Measurements from ENCODE around the gene CFAP46.

The CFAP46 gene

GRCh38 chr10:132946806-132947546 is 4.6 kb upstream of the CFAP46 start:
- intact Hi-C loops (cut with DNase I): loop anchor here (10.0 kb wide), 1 partner anchor 138 kb away; the partner anchor contains the start of gene ADGRA1

DNA sequence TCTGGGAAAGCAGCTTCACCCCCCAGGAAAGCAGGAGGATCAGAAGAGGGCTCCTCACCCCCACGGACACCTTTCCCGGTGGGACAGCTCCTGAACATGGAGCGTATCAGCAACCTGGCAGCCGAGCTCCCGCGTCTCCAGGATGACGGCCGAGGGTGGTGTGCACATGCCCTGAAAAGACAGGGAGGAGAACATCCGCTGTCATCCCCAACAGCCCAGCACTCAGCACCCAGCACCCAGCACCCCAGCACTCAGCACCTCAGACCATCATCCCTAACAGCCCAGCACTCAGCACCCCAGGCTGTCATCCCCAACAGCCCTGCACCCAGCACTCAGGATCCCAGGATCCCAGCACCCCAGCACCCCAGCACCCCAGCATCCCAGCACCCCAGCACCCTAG is 3.9 kb upstream of the CFAP46 start:
- DNase-seq: peak in 3 of 10 donors; percentile 2 to 71 (median 53)
- intact Hi-C loops (cut with DNase I): loop anchor here (10.0 kb wide), 1 partner anchor 138 kb away; the partner anchor contains the start of gene ADGRA1

More at GRCh38 chr10:132946806-132947546, 4.6 kb upstream of the CFAP46 start:
- peak in 4 of 10 donors; percentile 27 to 83 (median 54) for DNase-seq

DNA sequence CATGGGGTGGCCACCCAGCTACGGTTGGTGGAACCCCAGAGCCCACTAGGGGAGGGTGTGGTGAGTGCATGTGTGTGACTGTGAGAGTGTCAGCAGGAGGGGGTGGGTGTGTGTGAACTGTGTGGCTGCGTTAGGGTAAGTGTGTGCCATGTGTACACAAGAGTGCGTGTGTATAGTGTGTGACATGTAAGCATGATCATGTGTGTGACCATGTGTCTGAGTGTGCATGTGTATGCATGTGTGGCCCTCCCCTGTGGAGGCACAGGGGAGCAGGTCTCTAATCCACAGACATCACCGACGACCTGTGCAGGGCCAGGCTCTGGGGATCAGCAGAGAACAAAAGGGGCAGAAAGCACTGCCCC is 3.5 kb upstream of the CFAP46 start:
- intact Hi-C loops (cut with DNase I): loop anchor here (10.0 kb wide), 1 partner anchor 139 kb away; the partner anchor contains the start of gene ADGRA1
- DNase-seq: peak in 2 of 10 donors; percentile 2 to 35

GRCh38 chr10:132945125-132945893 is 2.9 kb upstream of the CFAP46 start:
- intact Hi-C loops (cut with DNase I): loop anchor here (10.0 kb wide), 1 partner anchor 139 kb away; the partner anchor contains the start of gene ADGRA1
- DNase-seq: peak in 3 of 10 donors; percentile 7 to 76 (median 32)

DNA sequence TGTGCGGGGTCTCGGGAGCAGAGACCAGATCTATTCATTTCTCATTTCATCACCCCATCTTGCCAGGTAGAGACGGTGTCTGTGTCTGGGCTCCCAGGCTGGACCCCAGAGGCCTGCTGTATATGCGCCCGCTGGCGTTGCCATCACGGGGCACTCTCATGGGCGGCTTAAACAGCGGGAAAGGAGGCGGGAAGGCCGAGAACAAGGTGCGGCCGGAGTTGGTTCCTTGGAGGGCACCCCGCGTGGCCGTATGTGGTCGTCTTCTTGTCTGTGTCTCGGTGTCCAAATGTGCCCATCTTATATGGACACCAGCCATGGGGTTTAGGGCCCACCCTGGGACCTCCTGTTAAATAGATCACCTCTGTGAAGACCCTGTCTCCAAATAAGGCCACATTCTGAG is 2.1 kb upstream of the CFAP46 start:
- intact Hi-C loops (cut with DNase I): loop anchor here (10.0 kb wide), 1 partner anchor 140 kb away; the partner anchor contains the start of gene ADGRA1
- peak in 4 of 10 donors; percentile 4 to 76 (median 22) for DNase-seq

DNA sequence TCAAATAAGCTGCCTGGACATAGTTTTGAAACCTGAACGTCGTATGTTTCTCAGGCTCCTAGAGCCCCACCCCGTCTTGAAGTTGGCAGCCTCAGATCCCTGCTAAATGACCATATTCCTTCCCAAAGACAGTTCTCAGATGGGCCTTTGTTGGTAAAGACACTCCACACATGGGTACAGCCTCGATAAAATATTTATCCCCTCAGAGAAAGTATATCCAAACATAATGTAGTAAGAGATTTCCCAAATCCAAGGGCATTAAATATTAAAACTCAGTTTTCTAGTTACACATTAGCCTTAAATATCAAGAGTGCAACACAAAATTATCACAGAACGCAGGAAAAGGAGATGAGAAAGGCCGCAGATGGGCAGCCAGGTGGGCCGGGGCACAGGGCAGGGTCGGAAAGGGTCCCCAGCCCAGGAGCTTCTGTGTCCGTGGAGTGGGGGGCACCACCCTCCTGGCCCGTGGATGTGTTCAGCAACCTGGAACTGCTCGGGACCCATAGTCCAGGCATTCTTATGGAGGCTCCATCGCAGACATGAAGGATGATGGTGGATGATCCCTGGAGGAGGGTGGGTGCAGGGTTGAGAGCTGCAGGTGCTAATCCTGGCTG is 1.5 kb upstream of the CFAP46 start:
- peak in 1 of 10 donors; percentile 48 for DNase-seq
- intact Hi-C loops (cut with DNase I): loop anchor here (10.0 kb wide), 1 partner anchor 141 kb away; the partner anchor contains the start of gene ADGRA1

GRCh38 chr10:132943058-132943790 is 854 bp upstream of the CFAP46 start:
- peak in 3 of 10 donors; percentile 4 to 83 (median 64) for DNase-seq
- intact Hi-C loops (cut with DNase I): loop anchor here (10.0 kb wide), 1 partner anchor 142 kb away; the partner anchor contains the start of gene ADGRA1

GRCh38 chr10:132941640-132942051 is 724 bp downstream of the CFAP46 start:
- intact Hi-C loops (cut with DNase I): loop anchor here (10.0 kb wide), 1 partner anchor 143 kb away; the partner anchor contains the start of gene ADGRA1
- DNase-seq: peak in 3 of 10 donors; percentile 2 to 73 (median 59)

GRCh38 chr10:132940791-132941465 is 1.4 kb downstream of the CFAP46 start:
- peak in 4 of 10 donors; percentile 3 to 77 (median 67) for DNase-seq
- intact Hi-C loops (cut with DNase I): loop anchor here (1.0 to 10.0 kb wide), 2 partner anchors 144 to 183 kb away; partner anchors contain the start of gene ADGRA1

DNA sequence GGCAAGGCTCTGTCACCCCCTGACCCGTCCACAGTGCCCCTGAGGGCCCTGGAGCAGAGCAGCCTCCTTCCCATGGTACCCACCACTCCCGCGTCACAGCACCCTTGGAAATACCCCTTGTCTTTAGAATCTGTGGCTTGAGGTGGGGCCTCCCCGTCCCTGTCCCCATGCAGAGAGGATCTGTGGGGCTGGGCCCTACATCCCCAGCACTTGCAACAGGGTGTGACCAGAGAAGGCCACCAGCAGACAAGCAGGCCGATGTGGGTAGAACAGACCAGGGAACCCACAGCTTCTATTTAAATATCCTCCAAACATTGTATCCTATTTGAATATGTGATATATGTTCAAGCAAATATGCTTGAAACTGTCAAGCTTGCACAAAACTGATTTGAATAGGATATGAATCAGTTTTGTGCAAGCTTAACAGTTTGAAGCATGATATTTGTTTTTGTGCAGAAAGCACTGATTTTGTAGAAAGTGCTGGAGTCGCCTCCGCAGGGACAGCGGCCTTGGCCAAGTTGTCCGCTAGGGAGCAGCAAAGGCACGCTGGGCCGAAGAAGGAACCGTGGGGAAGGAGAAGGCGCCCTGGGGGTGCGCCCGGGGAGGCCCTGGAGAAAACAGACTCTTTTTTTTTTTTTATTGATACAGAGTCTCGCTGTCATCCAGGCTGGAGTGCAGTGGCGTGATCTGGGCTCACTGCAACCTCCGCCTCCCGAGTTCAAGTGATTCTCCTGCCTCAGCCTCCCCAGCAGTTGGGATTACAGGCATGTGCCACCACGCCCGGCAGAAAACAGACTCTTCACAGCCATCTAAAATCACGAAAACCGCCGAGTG is 2.2 kb downstream of the CFAP46 start:
- intact Hi-C loops (cut with DNase I): loop anchor here (1.0 to 10.0 kb wide), 2 partner anchors 145 to 184 kb away; partner anchors contain the start of gene ADGRA1
- peak; percentile 63 to 96 (median 79) for DNase-seq

DNA sequence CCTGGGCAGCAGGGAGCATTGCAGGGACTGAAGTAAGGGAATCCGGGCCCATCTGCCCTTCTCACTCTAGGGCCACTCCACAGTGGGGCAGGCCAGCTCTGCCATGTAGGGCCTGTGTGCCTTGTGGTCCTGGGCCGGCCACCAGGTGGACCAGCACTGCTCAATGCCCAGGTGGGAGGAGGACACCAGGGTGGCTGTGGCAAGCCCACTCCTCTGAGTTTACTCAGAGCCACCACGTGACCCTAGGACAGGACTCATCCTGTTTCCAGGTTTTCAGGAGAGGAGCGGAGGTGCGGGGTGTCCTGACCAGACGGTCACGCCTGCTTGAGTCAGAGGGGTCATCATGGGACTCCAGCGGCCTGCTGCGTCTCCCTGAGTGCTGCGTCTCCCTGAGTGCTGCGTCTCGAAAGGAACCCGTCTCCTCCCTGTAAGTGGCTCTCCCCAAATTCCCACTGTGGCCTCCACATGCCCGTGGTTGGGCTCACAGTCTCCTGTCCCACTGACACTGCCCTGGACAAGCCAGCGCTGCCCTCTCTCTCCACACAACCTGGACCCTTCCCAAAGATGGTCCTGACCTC is 2.9 kb downstream of the CFAP46 start:
- peak in 3 of 10 donors; percentile 41 to 68 (median 57) for DNase-seq
- intact Hi-C loops (cut with DNase I): no loop called here

GRCh38 chr10:132938472-132939339 is 3.7 kb downstream of the CFAP46 start:
- DNase-seq: peak in 5 of 10 donors; percentile 32 to 90 (median 76)
- intact Hi-C loops (cut with DNase I): no loop called here

GRCh38 chr10:132937861-132938260 is 4.5 kb downstream of the CFAP46 start:
- intact Hi-C loops (cut with DNase I): no loop called here

DNA sequence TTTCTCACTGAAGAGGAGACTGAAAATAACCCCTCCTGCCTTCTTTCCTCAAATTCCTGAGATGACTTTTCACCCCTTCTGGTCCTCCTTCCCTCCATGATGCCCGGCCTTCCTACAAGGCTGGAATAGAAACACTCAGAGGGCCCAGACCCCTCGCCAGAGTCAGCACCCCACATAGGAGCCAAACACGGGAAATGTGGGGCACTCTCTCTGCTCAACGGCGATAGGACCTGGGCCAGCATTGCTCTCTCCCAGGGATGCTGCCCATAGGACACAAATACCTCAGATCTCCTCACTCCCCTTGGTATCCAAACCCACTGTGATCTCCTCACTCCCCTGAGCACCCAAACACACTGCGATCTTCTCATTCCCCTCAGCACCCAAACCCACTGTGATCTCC is 7.4 kb downstream of the CFAP46 start:
- peak in 1 of 10 donors; percentile 54 for DNase-seq
- intact Hi-C loops (cut with DNase I): no loop called here

More at GRCh38 chr10:132937861-132938260, 4.5 kb downstream of the CFAP46 start:
- peak in 4 of 10 donors; percentile 5 to 79 (median 62) for DNase-seq

DNA sequence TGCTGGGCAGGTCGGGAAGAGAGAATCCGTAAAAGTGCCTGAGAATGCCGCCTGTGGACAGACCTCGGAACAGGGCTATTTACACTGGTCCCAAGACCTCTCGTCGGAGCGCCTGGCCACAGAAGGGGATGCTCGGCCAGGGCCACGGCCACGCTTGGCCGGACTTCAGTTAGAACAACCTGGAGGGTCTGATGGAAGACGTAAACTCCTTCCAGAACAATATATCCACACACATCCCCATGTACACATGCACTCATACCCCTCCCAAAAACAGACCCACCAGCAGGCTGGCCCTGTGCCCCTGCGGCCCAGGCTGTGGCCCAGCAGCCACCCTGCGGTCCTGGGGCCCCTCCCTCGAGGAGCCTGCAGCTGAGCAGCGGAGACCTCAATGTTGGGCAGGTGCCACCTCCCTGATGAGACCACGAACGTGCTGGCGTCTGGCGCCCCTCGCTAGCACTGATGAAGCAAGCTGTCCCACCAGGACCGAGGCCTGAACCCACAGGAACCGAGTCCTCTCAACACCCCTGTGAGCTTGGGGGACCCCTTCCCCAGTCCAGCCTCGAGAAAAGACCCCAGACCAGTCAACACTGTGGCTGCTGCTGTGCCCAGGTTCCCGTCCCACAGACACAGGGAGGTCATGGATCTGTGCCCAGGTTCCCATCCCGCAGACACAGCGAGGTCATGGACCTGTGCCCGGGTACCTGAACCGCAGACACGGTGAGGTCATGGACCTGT is 8.9 kb downstream of the CFAP46 start:
- DNase-seq: peak in 3 of 10 donors; percentile 35 to 85 (median 81)
- intact Hi-C loops (cut with DNase I): no loop called here
